Rectal smooth muscle tissue (tissue), 1 donor: ENCODE data around the gene RNASEH1.
"Not testable (repeated sequence)": the region's sequence is repeated elsewhere in the genome, so short reads cannot be mapped to it uniquely, and the experiment has no call there.

Source experiments
- H3K27ac ChIP-seq: one replicate; pipeline ENCODE4 v1.7.0; 2013; ENCODE audit warnings: low read depth, low read length, inconsistent platforms
- H3K27me3 ChIP-seq: one replicate; pipeline ENCODE4 v1.7.0; 2013; ENCODE audit warnings: low read length; ENCODE audit not compliant: control insufficient read depth, insufficient read depth
- H3K36me3 ChIP-seq: one replicate; pipeline ENCODE4 v1.7.0; 2013; ENCODE audit warnings: low read length; ENCODE audit not compliant: control insufficient read depth, insufficient read depth
- H3K4me1 ChIP-seq: one replicate; pipeline ENCODE4 v1.7.0; 2013; ENCODE audit warnings: low read length; ENCODE audit not compliant: control insufficient read depth, insufficient read depth
- H3K4me3 ChIP-seq: one replicate; pipeline ENCODE4 v1.7.0; 2013; ENCODE audit warnings: low read length
- H3K9ac ChIP-seq: one replicate; pipeline ENCODE4 v1.7.0; 2013; ENCODE audit warnings: low read length

Gene RNASEH1

DNA sequence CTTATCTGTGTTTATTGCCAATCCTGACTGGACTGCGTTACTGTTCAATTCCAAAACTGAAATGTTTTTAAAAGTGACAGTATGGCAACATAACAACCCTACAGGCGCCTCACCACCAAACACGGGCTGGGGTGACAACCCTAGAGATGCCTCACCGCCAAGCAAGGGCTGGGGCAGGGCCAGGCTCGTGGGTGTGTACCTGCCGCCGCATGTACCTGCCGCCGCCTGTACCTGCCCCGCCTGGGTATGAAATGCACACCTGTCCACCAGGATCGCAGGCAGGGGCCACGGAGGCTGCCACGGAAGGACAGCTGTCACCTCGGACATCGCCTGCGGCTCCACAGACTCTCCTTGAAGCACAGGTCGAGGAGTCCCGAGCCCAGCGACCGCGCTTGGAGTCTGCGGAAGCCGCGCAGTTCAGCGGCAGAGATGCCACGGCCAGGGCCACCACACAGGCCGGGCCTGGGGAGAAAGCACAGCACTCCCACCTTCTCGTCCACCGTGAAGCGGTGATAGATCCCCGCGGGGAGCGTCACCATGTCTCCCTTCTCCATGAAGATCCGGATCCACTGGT, 57.7 kb downstream of the RNASEH1 start:
- H3K4me1 ChIP-seq = no peaks in the 10 kb centered on the region
- H3K27me3 ChIP-seq = no peaks in the 10 kb centered on the region
- no peak overlapping the region for H3K4me3 ChIP-seq
- no peak overlapping the region for H3K9ac ChIP-seq
- H3K27ac ChIP-seq = no peak overlapping the region
- peaks cover 43% of the 10 kb centered on the region for H3K36me3 ChIP-seq

DNA sequence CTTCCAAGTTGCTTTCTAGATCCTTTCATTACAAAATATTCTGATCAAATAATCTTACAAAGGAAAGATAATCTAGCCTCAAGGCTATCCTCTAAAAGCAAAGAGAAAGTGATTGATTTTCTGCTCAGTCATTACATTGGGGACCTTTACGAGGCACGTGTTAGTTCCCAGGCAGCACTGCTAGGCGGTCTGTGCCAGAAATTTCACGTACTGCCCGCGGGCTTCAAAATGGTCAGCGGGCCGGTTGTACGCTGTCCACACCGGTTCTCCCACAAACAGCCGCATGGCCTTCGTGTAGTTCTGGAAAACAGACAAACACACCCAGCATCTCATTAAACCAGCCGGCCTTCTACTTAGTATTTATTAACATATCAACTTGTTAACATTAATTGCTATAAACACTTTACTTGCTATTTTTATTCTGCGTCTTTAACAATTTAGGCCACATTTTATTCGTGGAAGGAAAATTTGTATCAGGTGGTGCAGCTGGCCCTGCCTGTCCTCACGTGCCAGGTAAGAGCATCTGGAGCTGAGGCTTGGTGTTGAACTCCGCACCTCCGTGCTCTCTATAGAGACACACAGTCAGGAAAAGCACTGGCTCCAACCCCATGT, 59.2 kb downstream of the RNASEH1 start:
- H3K4me1 ChIP-seq = no peaks in the 10 kb centered on the region
- no peak overlapping the region for H3K9ac ChIP-seq
- H3K4me3 ChIP-seq = no peak overlapping the region
- no peak overlapping the region for H3K27ac ChIP-seq
- H3K36me3 ChIP-seq = peaks cover 39% of the 10 kb centered on the region
- no peaks in the 10 kb centered on the region for H3K27me3 ChIP-seq

DNA sequence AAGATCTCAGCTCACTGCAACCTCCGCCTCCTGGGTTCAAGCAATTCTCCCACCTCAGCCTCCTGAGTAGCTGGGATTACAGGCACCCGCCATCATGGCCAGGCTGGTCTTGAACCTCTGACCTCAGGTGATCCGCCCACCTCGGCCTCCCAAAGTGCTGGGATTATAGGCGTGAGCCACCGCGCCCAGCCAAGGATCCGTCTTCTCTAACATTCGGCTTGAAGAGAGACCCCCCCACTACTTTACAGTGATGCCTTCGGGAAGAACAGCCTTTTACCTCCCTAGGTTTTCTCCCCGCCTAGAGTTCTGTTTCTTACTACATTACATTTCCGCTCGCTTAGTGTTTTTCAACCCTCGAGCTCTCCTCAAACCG, 61.4 kb downstream of the RNASEH1 start:
- not testable (repeated sequence) for H3K27ac ChIP-seq, H3K9ac ChIP-seq, H3K27me3 ChIP-seq, H3K4me3 ChIP-seq, H3K4me1 ChIP-seq
- peaks cover 30% of the 10 kb centered on the region for H3K36me3 ChIP-seq
